Stimulated activated CD4-positive, alpha-beta T cell treated with anti-CD3 and anti-CD28 coated beads, Interleukin-15, amount 100 ng/mL, for 24 hours (primary cell): Measurements from ENCODE around the gene NR3C2.

Source experiments
- DNase-seq: peaks from one replicate; pipeline ENCODE4 v3.0.0-alpha.2; 2020

NR3C2 gene

GRCh38 chr4:148030193-148030873 lies 411.9 kb downstream of the NR3C2 start:
- DNase-seq = no peak

DNA sequence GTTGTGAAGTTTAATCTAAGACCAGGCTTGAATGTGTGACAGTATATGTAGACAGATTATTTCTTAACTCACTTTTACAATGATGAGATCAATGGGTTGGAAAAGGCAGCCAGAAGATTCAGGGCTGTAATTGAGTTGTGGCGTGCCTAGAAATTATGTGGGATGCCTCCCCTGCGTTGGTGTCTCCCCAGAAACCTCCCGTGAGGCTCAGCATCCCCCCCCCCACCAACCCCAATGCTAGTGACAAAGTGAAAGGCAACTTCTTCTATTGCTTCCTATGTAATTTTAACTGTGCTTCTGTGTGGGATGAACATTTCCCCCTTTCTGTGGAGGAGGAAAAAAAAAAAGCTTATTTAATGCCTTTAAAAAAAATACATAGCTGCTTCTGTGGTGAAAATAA lies 412.4 kb downstream of the NR3C2 start:
- DNase-seq = no peak
